ENCODE data around the gene EFNA4.

Gene EFNA4

DNA sequence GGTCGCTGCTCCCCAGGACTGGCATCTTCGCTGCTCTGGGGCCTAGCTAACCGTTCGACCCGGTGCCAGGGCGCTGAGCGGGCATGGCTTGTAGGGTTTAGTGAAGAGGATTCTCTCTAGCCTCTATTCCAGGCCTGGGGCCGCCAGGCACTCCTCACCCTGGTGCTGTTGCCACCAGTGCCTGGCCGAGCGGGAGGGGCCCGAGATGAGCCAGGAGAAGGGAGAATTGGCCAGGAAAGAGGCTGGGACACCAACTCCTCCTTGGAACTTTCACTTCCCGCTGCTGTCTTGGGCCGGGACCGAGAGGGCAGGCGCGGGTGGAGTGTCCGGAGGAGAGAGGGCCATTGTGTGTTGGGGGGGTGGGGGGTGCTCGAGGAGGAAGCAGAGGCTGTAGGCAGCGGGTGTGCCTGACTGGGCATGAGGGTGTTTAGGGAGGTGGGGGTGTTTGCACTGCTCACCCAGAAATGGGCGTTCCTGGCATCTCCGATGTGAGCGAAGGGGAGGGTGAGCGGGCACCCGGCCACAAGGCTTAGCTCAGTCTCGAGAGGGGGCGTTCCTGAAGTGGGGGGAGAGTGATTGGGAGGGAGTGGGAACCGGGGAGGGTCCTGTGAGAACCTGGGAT is 11.7 kb upstream of the EFNA4 start:
- peak; percentile 12 for DNase-seq (ENCODE audit: low read depth)

DNA sequence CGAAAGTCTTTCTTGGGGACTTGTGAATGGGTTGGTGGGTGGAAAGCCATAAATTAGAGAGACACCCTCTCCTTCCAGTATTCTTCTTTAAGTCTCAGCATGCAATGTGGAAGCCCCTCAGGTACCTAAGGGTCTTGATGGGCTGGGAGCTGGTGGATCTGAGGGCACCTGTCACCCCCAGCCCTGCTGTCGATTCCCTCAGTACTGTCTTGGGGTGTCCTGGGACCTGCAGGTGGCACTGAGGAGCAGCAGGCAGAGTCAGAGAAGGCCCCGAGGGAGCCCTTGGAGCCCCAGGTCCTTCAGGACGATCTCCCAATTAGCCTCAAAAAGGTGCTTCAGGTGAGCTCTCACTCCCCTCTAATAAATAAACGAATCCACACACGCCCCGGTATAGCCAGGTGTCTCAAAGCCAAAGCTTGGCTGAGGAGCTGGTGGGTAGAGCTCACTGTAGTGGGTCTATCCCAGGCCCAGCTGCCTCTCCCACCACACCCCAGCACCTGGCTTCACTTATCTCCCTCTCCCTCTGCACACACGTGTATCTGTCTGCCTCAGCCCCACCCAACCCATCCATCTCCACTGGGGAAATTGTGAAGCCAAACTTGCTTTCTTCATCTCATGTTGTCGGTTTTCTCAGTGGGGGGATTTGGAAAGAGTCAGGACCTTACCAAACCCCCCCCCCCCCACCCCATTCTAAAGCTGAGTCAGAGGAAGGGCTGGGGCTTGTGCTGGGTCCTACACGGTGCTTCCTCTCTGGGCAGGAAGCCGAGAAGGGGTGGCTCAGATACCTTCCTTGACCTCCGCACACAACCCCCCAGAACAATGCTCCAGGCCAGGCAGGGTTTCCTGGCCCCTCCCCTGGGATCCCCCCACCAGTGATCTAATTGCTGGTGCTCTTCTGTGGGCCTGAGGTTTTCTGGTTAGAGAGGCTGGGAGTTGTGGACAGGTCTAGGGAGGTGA is 10.8 kb upstream of the EFNA4 start:
- no peak for DNase-seq (ENCODE audit: low read depth)

DNA sequence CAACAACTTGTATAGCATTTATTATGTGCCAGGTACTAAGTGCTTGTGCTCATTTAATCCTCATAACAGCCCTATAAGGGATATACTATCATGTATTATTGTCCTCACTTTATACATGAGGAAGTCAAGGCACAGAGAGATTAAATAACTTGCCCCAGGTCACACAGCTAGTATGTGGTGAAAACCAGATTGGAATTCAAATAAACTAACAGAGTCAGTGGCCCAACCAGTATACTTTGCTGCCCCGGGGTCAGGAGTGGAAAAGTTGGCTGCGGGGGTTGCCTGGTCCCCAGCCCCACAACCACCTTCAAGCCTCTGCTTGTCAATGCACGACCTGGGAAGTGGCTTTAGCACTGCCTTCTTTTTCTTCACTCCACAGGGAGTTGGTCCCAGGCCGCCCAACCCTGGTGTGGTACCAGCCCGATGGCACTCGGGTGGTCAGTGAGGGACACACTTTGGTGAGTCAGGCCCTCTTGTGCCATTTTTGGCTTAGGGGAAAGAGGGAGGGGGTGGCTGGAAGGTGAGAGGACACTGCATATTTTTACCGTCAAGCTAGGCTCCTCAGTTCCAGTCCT is 9.9 kb upstream of the EFNA4 start:
- no peak for DNase-seq (ENCODE audit: low read depth)

DNA sequence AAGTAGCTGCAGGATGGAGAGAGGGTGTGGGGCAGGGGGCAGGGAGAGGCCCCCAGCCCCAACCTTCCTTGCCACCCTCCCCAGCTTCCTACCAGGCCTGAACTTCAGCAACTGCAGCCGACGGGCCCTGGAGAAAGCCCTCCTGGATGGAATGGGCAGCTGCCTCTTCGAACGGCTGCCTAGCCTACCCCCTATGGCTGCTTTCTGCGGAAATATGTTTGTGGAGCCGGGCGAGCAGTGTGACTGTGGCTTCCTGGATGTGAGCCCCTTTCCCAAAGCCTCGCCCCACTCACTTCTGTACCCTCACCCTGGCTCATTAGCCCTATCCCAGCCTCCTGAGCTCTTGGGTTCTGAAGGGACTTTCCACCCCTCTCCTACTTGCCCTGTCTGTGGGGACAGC is 6.4 kb upstream of the EFNA4 start:
- no peak for DNase-seq (ENCODE audit: low read depth)

DNA sequence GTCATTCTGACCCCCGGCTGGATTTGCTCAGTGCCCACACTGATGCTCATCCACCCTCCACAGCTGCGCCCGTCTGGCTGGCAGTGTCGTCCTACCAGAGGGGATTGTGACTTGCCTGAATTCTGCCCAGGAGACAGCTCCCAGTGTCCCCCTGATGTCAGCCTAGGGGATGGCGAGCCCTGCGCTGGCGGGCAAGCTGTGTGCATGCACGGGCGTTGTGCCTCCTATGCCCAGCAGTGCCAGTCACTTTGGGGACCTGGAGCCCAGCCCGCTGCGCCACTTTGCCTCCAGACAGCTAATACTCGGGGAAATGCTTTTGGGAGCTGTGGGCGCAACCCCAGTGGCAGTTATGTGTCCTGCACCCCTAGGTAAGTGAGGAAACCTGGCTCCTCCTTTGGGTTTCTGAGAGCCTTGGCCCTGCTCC is 5.7 kb upstream of the EFNA4 start:
- no peak for DNase-seq (ENCODE audit: low read depth)

DNA sequence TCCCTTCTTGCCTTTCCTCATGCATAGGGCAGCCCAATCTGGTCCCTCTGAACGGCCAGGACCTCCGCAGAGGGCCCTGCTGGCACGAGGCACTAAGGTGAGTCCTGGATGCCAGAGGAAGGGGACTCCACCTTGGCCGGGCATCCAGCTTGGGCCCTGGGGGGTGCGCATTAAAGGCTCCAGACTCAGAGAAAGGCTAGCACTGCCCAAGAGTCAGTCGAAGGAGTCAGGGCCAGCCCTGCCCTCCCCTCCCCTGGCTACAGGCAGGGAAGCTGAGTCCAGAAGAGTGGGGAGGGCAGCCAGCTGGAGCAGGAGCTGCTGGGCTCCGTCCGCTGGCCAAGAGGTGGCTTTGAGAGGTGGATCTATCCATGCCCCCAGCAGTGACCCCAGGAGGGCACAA is 2.8 kb upstream of the EFNA4 start:
- DNase-seq (ENCODE audit: low read depth) = no peak

DNA sequence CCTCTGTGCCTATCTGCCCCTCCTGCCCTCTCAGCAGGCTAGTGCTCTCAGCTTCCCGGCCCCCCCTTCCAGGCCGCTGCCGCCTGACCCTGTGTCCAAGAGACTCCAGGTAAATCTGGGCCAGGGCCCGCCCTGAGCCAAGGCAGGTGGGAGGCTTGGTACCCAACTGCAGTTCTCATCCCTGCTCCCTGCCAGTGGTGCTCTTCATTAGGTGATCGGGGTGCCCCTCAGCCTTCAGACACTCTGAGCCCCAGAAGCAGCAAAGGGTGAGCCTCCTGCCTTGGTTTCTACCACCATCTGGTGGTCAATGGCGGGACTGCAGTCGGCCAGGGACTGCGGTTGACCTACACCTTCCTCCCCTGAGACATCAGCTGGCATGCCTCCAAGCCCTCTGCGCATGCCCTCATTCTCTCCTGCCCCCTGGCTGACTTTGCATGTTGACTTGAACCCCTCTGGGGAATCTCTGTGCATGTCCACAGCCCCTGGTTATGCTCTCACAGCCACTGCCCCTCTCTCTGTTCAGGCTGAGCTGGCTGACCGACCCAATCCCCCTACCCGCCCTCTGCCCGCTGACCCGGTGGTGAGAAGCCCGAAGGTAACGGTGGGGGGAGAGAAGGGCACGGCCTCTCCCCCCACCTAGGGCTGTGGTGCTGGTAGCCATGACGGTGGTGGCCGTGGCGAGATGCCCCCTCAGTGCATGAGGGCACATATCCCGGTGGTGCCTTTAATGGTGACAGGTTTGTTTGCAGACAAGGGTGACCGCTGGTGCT is 2.0 kb upstream of the EFNA4 start:
- DNase-seq (ENCODE audit: low read depth) = peak; percentile 93

DNA sequence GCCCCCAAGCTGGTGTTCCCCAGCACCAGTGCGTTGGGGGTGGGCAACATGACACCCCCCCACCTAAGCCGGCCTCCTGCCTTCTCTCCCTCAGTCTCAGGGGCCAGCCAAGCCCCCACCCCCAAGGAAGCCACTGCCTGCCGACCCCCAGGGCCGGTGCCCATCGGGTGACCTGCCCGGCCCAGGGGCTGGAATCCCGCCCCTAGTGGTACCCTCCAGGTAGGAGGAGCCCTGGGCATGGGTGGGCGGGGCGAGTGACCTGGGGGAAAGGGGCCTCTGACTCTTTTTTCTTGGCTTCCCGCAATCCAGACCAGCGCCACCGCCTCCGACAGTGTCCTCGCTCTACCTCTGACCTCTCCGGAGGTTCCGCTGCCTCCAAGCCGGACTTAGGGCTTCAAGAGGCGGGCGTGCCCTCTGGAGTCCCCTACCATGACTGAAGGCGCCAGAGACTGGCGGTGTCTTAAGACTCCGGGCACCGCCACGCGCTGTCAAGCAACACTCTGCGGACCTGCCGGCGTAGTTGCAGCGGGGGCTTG is 1.3 kb upstream of the EFNA4 start:
- DNase-seq (ENCODE audit: low read depth) = no peak

DNA sequence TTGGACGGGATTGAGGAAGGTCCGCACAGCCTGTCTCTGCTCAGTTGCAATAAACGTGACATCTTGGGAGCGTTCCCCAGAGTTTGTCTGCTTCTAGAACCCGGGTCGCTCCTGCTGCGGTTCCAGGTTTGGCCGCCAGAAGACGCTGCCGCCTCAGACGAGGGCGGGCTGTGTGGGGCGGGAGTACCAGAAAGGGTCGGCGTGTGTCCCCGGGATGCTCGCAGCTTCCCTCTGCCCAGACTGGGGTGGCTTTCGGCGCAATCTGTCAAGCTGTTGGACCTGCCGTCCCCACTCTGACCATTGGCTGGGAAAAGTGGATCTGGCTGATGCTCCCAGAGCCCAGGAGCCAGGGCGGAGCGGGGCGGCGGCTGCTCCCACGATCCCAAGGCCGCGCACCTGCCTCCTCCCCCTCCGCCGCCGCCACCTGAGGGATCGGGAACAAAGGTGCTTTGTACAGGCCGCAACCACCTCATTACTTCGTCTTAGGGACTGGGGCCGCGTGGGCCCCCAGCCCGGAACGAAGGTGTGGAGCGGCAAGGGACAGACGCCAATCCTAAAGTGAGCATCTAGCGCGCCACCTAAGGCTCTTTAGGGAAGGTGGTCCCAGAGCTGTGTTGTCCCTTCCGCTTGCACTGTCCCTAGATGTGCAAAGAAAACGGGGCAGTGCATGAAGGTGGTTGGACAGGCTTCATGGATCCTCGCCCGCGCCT is 683 bp upstream of the EFNA4 start:
- DNase-seq (ENCODE audit: low read depth) = peak; percentile 62

DNA sequence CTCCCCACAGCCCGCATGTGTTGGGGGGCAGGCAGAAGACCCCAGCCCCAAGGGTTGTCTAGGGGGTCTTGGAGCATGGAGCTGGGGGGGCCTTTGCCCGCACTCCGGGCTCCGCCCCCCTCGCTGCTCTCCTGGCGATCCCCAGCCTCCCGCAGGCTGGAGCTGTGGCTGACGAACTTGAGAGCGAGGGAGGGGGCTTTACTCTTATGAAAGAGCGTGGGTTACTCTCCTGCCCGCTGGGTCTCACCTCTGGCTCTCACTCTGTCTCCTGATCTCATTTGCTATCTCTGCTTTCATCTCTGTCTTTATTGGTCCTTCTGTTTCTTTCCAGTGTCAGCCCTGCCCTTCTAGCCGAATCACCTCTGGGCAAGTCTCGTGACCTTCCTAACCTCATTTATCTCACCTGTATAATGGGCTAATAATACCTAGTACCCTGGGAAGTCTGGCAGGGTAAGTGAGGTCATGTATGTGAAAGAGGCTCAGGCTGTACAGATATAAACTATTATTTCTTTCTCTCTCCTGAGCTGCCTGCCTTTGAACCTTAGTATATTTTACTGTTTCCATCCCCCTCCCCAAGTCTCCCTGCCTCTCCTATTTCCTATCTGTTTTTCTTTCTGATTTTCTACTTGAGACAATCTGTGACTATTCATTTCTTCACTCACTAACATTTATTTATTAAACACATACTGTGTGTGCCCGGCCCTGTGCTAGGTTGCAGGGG is 731 bp downstream of the EFNA4 start:
- DNase-seq (ENCODE audit: low read depth) = no peak

DNA sequence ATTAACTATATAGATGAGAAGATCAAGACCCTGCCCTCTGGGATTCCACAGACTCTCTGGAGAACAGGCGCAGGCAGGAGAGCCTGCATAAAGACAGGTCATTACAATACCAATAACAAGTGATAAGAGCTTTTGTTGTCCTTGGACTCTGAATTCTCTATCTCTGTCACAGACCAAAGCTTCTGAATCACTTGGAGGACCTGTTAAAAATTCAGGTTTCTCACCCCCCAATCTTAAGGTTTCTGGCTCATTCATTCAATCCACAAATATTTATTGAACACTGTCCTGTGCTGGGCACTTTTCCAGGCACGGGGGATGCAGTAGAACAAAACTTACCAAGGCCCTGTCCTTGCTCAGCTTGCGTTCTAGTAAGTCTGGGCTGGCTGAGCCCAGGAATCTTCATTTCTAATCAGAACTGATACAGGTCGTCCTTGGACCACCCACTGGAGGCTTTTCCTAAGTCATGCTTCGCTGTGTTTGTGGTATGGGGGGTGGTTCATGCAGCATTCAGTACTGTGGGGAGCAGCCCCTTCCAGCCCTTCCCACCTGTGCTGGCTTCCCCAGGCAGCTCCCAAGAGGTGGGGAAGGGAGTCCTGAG is 1.4 kb downstream of the EFNA4 start:
- no peak for DNase-seq (ENCODE audit: low read depth)

DNA sequence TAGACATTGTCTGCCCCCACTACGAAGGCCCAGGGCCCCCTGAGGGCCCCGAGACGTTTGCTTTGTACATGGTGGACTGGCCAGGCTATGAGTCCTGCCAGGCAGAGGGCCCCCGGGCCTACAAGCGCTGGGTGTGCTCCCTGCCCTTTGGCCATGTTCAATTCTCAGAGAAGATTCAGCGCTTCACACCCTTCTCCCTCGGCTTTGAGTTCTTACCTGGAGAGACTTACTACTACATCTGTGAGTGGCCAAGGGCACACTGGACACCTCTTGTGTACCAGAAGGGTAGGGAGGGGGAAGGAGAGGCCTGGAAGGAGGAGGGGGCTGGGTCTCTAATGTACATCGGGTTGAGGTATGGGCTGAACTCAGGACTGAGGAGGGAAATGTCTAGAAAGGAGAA is 3.2 kb downstream of the EFNA4 start:
- no peak for DNase-seq (ENCODE audit: low read depth)

DNA sequence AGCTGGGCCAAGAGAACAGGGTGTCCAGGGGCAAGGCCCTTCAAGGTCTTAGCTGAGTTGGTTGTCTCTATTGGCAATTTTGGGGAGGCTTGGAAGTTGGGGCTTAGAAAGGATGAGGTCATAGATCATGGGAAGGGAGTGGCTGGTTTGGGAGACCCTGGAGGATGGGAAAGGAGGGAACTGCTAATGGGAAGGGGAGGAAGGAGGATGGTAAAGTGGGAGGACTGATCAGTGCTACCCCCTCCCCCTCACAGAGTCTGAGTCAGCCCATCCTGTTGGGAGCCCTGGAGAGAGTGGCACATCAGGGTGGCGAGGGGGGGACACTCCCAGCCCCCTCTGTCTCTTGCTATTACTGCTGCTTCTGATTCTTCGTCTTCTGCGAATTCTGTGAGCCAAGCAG is 5.1 kb downstream of the EFNA4 start:
- no peak for DNase-seq (ENCODE audit: low read depth)

DNA sequence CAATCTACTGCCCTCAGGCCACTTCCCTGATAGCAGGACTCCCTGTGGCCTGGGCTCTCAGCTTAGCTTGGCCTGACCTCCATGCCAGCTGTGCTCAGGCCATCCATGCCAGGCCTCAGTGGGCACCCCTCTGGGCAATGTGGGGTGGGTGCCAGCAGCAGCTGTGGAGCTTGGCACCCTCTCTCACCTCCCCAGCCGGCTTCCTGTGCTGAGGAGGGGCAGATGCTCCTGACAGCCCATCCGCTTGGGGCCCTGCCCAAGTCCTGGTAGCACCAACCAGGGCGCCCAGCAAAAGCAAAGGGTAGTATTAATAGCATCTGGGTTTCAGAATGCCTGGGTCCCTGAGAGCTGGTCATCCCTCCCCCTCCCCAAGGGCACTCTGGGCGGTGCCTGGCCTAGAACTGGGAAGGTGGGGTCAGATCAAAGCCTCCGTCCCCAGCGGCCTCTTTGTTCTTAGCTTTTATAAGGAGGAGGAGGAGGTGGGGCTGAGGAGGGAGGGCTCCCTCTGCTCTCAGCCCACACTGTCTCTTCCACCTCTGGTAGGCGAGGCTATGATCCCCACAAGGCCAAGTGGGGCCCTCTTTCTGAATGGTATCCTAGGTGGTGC is 6.1 kb downstream of the EFNA4 start:
- no peak for DNase-seq (ENCODE audit: low read depth)

DNA sequence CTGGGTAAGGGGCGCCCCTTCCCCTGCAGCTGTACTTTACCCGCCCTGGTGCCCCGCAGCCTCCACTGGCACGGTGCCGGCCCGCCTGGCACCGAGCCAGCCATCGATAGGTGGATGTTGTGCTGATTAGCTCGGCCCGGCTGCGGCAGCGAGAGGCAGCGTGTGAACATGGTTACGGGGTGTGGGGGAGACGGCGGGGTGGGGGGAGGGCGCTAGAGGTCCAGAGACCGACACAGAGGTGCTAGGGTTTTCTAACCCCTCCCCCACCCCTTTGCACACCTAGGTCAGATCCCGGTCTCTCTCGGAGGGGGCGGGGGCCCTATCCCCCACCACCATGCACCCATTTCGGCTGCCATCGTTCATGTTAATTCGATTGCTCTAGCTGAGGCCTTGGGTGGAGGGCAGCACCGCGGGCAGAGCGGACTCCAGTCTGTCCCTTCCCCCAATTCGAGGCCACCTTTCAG is 6.7 kb downstream of the EFNA4 start:
- DNase-seq (ENCODE audit: low read depth) = no peak

DNA sequence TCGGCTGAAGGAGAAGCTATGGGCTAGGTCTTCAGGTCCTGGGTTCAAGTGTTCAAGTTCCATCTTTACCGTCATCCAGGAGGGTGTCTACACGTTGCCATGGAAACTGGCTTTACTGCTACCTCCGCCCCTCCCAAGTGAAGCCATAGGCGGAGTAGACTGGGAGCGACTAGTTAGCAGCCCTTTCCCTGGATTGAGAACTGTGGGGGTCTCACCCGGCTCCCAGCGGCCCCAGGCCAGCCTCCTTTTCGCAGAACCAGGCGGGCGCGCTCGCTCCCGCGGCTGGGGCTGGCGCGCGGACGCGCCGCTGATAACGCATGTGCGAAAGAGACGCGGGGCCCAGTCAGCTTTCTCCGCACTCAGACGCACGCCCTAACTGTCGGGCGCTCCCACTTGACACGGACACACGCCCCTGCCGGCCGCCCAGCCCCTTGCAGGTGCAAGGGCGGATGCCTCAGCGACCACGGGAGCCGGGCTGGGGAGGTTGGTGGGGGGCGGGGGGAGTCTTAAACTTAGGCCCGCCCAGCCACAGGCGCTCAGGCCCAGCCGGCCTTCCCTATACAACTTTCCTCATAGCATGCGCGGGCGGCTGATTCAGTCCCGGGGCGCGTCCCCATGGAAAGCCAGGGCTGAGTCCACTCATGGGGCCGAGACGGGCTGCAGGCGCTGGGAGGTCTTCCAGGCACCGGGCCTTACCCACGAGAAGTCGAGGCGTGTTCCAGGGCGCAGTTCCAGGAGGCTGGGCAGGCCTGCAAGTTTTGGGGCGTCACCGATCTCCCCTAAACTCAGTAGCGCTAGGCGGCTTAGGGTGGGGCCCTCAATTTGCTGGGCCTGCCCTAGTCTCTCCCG is 7.4 kb downstream of the EFNA4 start:
- DNase-seq (ENCODE audit: low read depth) = peak; percentile 71

DNA sequence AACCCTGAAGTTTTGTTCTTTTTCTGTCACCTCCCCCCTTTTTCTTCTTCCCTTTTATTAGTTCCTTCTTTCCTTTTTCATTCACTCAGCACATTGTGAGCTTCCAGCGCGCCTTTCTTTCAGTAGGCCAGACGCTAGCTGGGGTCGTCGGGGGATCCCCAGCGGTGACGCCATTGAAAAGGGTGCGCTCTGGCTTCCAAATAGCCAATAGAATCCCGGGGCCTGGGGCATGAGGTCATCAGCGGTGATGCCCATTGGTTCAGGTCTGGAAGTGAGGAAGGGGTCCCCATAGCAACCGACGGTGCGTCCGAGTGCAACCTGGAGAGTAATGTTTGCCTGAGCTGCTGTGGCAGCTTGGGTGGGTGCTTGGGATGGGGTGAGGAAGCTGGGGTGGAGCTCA is 8.2 kb downstream of the EFNA4 start:
- DNase-seq (ENCODE audit: low read depth) = no peak

DNA sequence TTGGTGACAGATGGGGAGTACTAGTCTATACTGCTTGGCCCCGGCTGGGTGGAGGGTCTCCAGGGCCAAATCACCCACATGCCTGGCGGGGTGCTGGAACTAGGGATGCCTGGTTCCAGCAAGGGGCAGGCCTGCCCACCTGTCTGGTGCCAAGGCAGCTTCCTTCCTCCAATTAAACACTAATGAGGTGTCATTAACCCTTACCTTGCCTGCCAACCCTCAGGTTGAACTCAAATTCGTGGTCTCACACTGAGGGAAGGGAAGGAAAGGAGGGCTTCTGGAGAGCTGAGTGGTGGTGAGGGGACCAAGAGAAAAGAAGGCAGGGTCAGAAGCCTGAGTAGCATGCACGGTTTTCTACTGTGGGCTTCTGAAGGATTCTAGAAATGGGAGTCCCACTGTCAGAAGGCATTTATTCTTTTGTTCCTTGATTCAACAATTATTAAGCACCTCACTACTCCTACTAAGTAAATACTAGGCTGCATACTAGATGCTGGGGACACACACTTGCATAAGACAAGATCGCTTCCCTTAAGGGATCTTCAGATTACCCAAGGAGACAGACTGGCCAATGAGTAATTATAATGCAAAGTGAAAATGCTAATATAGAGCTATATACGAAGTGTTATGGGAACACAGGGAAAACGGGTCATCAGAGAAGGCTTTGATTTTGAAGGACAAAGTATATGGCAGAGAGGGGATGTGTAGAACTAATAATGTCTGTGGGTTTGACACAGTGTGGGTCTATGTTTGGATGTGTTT is 9.2 kb downstream of the EFNA4 start:
- DNase-seq (ENCODE audit: low read depth) = no peak

All from activated T-cell treated with anti-CD3 and anti-CD28 coated beads for 24 hours (primary cell).